Glomerular endothelial cell (primary cell): ENCODE data around the gene CYB5R2. TPM values are rescaled to one million over a fixed set of nuclear protein-coding genes. Genes with fewer than 3 reads are reported as not detected.
"Not testable (repeated sequence)": the region's sequence is repeated elsewhere in the genome, so short reads cannot be mapped to it uniquely, and the experiment has no call there.

Experiments
- DNase-seq: peaks from one replicate; pipeline ENCODE4 v3.0.0-alpha.2; 2011; ENCODE audit warnings: low read depth, low spot score; ENCODE audit errors: extremely low read depth
- total RNA-seq: library from RNA; depleted of rRNA; stranded (reverse); fragments of >200 nt; gene quantifications from 2 replicates; pipeline ENCODE4 v1.2.3, GENCODE V29; 2015

The CYB5R2 gene
- total RNA-seq, 1 donor from 2014 or later: 2.4 TPM

- DNase-seq: no peak
Observed at GRCh38 chr11:7670641-7671040, 2.7 kb downstream of the CYB5R2 start.

GRCh38 chr11:7668911-7669310 is 4.4 kb downstream of the CYB5R2 start:
- DNase-seq: no peak

- DNase-seq: no peak
Observed at GRCh38 chr11:7668464-7668863, 4.8 kb downstream of the CYB5R2 start.

DNA sequence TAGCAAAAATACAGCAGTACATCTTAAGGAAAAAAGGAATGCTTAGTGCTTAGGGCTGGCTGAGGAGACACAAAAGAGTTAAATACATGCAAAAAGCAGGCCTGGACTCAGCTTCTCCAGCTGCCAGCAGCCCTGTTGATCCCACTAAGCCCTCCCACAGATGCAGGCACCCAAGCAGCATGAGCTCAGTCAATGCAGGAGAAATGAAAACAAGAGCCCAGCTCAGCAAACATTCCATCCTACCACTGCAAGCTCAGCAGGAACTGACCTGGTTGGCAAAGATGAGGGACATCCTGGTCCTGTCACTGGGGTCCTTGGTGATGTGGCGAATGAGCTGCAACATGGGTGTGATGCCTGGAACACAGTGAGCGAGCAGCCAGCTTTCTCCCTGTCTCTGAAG is 5.8 kb downstream of the CYB5R2 start:
- DNase-seq: no peak

DNA sequence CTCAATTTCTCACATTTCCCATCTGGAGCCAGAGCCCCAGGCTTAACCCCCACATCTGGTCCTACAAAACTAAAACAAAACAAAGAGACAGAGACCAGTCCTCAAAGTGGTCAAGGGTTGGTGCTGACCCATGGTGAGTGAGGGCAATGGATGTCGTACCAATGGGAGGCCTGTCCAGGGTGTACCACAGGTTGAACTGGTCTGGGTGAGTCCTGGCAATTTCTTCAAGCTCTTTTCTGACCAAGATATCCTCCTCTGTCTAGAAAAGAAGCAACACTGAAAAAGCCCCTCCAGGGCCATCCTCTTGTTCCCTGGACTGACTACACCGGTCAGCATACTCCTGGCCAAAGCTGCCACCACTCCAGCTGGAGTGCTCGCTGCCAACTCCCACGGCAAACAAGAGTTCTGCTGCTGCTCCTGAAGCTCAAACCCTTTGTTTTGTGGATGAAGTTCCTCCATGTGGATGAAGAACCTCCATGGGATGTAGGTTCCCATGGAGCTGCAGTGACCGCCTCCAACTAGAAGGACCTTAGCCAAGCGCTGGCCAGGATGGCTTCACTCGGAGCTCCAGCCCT is 6.9 kb downstream of the CYB5R2 start:
- no peak for DNase-seq

DNA sequence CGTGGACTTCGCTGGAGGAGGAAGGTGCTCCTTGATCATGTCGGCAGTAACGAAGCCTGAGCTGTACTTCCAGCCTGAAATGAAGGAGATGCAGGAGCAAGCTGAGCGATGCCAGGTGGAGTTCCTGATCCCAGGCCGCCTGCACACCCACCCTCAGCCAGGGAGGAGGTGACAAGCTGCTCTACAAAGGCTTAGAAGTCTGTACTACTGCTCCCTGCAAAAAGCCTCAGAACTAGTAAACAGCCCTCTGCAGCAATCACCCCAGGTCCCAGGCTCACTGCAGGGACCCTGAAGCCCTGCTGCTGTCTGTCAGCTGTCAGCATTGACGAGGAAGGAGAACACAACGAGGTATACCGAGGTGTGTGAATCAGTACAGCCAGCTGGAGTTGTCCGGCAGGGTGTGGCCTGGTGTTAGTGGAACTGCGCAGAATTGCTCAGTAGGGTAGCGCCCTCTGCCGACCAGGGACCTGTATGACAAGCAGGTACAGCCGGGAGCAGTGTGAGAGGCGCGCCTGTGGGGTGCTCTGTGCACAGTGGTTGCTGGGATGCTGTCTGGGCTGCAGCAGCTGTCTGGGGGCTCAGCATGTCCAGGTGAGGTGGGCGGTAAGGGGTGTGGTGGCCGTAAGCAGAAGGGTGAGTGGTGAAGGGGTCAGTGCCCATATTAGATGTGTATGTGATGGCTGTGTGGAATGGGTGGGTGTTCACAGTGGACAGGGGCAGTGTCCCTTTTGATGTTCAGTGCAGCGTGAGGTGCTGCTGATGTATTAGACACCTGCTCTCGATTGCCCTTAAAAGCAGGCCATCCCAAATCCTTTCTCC is 7.6 kb downstream of the CYB5R2 start:
- DNase-seq: peak; percentile 25

- DNase-seq: no peak
Observed at GRCh38 chr11:7664867-7665266, 8.4 kb downstream of the CYB5R2 start.

DNA sequence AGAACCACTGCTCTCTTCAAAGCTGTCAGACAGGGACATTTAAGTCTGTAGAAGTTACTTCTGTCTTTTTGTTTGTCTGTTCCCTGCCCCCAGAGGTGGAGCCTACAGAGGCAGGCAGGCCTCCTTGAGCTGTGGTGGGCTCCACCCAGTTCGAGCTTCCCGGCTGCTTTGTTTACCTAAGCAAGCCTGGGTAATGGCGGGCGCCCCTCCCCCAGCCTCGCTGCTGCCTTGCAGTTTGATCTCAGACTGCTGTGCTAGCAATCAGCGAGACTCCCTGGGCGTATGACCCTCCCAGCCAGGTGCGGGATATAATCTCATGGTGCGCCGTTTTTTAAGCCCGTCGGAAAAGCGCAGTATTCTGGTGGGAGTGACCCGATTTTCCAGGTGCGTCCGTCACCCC is 9.8 kb downstream of the CYB5R2 start:
- DNase-seq: not testable (repeated sequence)

DNA sequence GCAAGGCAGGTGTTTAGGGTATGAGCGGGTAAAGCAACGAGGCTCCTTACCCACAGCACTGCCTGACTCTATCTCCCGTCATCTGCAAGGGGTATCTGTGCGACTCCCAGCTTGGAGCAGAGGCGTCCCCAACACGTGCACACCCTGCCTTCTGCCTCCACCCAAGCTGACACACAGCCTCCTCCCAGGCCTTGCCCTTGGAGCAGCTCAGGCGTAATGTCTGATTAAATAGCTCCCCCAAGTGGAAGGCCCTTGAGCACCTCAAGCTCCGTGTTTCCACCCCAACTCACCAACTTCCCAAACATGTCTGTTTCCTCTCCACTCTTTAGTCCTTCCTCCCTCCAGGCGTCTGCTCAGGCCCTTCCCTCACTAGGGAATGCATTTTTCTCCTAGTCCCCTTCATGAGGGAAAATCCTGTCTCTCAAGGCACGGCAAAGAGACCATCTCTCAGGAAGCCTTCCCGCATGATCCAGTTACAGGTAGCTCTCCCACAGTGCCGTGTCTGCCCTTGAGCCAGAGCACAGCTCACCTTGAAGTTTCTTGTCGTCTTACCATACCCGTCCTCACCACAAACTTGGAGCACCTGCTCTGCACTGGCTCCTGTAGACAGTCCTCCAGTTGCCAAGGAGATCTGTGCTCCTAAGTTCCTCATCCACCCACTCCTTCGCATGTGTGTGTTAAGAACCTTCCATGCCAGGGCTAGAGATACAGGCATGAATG is 15.8 kb downstream of the CYB5R2 start:
- peak; percentile 62 for DNase-seq

GRCh38 chr11:7656704-7657103 is 16.6 kb downstream of the CYB5R2 start:
- no peak for DNase-seq

- no peak for DNase-seq
Observed at GRCh38 chr11:7655253-7656217, 17.8 kb downstream of the CYB5R2 start.

DNA sequence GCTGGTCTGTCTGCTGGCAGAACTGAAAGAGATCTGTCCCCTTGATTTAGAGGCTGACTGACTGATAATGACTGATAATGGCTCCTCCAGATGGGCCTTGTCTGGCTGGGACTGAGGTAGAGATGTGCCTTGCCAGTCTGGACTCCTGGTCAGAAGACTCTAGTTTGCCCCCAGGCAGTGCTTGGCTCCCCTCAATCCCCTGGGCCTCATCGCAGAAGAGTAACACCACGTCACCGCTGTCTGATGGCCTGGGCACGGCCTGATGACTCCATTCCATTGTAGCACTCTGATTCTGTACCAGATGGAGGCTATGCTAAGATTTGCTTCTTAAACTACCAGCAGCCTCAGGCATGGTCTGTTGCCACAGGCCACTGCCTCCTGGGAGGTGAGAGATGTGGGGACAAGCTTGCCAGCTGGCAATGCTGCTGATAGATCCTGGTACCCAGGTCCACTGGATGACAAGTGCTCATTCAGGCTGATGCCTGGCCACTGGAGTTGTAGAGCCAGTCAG is 19.1 kb downstream of the CYB5R2 start:
- no peak for DNase-seq

- no peak for DNase-seq
Observed at GRCh38 chr11:7651700-7652099, 21.6 kb downstream of the CYB5R2 start.

DNA sequence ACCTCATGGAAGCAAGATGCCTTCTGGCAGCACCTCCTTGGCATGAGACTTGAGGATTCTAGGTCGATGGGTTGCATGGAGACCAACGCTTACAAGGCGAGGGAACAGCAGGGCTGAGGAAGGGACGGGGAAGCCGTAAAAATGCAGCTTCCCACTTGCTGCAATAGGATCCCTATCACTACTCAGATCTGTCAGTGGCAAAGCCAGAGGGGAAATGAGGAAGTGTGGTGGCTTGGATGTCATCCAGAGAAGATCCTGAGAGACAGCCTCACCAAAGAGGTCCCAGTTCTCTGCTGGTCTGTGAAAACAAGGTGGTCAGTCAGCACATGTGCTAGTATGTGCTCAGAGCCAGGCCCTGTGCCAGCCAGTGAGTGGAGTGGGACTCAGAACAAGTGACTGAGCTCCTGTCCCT is 22.2 kb downstream of the CYB5R2 start:
- DNase-seq: no peak

DNA sequence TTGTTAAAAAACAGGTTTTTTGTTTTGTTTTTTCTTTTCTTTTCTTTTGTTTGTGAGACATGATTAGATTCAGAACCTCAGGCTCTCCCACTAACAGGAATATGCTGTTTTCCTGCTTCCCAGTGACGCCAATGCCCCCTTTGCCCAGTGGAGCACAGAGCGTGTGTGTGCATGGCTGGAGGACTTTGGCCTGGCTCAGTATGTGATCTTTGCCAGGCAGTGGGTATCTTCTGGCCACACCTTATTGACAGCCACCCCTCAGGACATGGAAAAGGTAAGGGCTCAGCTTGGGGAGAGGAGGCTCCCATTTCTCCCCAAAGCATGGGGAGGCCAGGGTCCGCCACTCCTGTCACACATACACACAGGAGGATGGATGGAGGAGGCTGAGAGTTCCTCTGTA is 25.0 kb downstream of the CYB5R2 start:
- no peak for DNase-seq

- no peak for DNase-seq
Observed at GRCh38 chr11:7646866-7647265, 26.4 kb downstream of the CYB5R2 start.

DNA sequence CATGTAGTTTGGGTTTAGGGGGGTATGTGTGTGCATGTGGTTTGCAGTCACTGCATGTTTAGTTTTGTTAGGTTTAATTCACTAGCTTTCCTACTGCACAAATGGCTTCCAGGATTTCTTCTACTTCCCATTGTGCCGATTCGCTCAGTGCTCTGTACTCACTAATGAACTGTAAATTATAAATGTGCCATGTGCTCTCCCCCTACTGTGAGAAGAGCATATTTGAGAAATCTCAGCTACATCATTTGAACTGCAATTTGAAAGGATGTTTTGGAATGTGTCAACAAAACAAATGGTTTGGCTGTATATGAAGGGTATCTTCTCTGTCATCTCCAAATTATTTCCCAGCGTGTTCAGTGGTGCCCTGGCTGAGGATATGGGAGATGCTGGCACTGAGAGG is 28.1 kb downstream of the CYB5R2 start:
- DNase-seq: no peak

- DNase-seq: no peak
Observed at GRCh38 chr11:7643314-7643713, 30.0 kb downstream of the CYB5R2 start.

DNA sequence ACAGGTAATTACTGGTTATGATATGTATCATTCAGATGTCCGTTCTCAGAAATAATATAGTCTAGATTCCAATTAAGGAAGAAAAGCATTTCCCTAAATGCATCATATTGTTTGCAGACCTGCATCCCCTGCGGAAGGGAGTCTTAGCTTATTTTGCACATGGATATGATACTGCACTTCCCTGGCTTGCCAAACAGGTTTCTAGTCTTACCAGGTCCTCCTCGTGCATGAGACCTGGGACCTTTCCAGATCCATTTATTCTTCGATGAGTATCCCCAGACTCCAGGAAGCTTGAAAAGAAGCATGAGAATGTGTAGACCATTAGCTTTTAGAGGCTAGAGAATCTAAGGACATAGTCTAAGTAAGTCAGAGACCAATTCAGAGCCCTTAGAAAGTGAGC is 30.6 kb downstream of the CYB5R2 start:
- DNase-seq: no peak

- DNase-seq: no peak
Observed at GRCh38 chr11:7640816-7641215, 32.5 kb downstream of the CYB5R2 start.

GRCh38 chr11:7639643-7640025 is 33.7 kb downstream of the CYB5R2 start:
- DNase-seq: no peak
